ENCODE results near the gene TNK1. TPM values are rescaled to one million over a fixed set of nuclear protein-coding genes. Genes with fewer than 3 reads are reported as not detected.
A peak's percentile ranks its signal among the peaks of the same experiment; 100 is the strongest.

Gene TNK1
- total RNA-seq, 1 donor from 2014 or later = 0.21 TPM

- DNase-seq (ENCODE audit: low read depth, low spot score) = no peak
- H3K36me3 Mint-ChIP-seq (ENCODE audit: low read depth) = no peaks in the 10 kb centered on the region
- H3K27me3 Mint-ChIP-seq (ENCODE audit: low read depth) = no peaks in the 10 kb centered on the region
- TF ChIP-seq, protein P1, sequence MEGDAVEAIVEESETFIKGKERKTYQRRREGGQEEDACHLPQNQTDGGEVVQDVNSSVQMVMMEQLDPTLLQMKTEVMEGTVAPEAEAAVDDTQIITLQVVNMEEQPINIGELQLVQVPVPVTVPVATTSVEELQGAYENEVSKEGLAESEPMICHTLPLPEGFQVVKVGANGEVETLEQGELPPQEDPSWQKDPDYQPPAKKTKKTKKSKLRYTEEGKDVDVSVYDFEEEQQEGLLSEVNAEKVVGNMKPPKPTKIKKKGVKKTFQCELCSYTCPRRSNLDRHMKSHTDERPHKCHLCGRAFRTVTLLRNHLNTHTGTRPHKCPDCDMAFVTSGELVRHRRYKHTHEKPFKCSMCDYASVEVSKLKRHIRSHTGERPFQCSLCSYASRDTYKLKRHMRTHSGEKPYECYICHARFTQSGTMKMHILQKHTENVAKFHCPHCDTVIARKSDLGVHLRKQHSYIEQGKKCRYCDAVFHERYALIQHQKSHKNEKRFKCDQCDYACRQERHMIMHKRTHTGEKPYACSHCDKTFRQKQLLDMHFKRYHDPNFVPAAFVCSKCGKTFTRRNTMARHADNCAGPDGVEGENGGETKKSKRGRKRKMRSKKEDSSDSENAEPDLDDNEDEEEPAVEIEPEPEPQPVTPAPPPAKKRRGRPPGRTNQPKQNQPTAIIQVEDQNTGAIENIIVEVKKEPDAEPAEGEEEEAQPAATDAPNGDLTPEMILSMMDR (conservative IDR thresholded peaks at IDR 0.05) = no peak
- peaks cover 33% of the 10 kb centered on the region for H3K4me1 Mint-ChIP-seq
- H3K4me3 Mint-ChIP-seq = peak within 1 kb of the TSS; percentile 72
- H3K27ac Mint-ChIP-seq (ENCODE audit: unreplicated experiment) = peak within 1 kb of the TSS; percentile 29
- no peaks in the 10 kb centered on the region for H3K9me3 Mint-ChIP-seq
Measured at GRCh38 chr17:7355053-7355452, 25.8 kb upstream of the TNK1 start, which contains the start of gene TMEM95. Gene TMEM95 (plus strand): TSS chr17:7355156. CDS start chr17:7355205, 49 bp downstream.

GRCh38 chr17:7355573-7355972, 25.3 kb upstream of the TNK1 start:
- H3K4me1 Mint-ChIP-seq = peaks cover 28% of the 10 kb centered on the region
- DNase-seq (ENCODE audit: low read depth, low spot score) = no peak
- no peak overlapping the region for H3K4me3 Mint-ChIP-seq
- TF ChIP-seq, protein P1 (conservative IDR thresholded peaks at IDR 0.05) = no peak
- no peak overlapping the region for H3K27ac Mint-ChIP-seq (ENCODE audit: unreplicated experiment)
- H3K36me3 Mint-ChIP-seq (ENCODE audit: low read depth) = no peaks in the 10 kb centered on the region
- no peaks in the 10 kb centered on the region for H3K27me3 Mint-ChIP-seq (ENCODE audit: low read depth)
- H3K9me3 Mint-ChIP-seq = no peaks in the 10 kb centered on the region

- H3K9me3 Mint-ChIP-seq = no peaks in the 10 kb centered on the region
- H3K36me3 Mint-ChIP-seq (ENCODE audit: low read depth) = no peaks in the 10 kb centered on the region
- no peaks in the 10 kb centered on the region for H3K27me3 Mint-ChIP-seq (ENCODE audit: low read depth)
- no peak overlapping the region for H3K27ac Mint-ChIP-seq (ENCODE audit: unreplicated experiment)
- peaks cover 23% of the 10 kb centered on the region for H3K4me1 Mint-ChIP-seq
- no peak overlapping the region for H3K4me3 Mint-ChIP-seq
- DNase-seq (ENCODE audit: low read depth, low spot score) = peak; percentile 75
- TF ChIP-seq, protein P1 (conservative IDR thresholded peaks at IDR 0.05) = peak; percentile 87
Measured at GRCh38 chr17:7356072-7356549, 24.8 kb upstream of the TNK1 start.

GRCh38 chr17:7356756-7357155, 24.1 kb upstream of the TNK1 start:
- no peak for DNase-seq (ENCODE audit: low read depth, low spot score)
- TF ChIP-seq, protein P1 (conservative IDR thresholded peaks at IDR 0.05) = no peak
- Mint-ChIP-seq H3K4me1 (peaks cover 20% of the 10 kb centered on the region), H3K36me3 (ENCODE audit: low read depth) (no peaks in the 10 kb centered on the region), H3K27me3 (ENCODE audit: low read depth) (peaks cover under 1% of the 10 kb centered on the region), H3K4me3 (no peak overlapping the region), H3K9me3 (no peaks in the 10 kb centered on the region), H3K27ac (ENCODE audit: unreplicated experiment) (no peak overlapping the region)

GRCh38 chr17:7357381-7357780, 23.5 kb upstream of the TNK1 start:
- H3K27ac Mint-ChIP-seq (ENCODE audit: unreplicated experiment) = no peak overlapping the region
- DNase-seq (ENCODE audit: low read depth, low spot score) = no peak
- TF ChIP-seq, protein P1 (conservative IDR thresholded peaks at IDR 0.05) = no peak

More at GRCh38 chr17:7357381-7357780, 23.5 kb upstream of the TNK1 start:
- Mint-ChIP-seq H3K4me1 (peaks cover 18% of the 10 kb centered on the region), H3K4me3 (no peak overlapping the region), H3K27me3 (ENCODE audit: low read depth) (peaks cover 3% of the 10 kb centered on the region), H3K9me3 (no peaks in the 10 kb centered on the region), H3K36me3 (ENCODE audit: low read depth) (no peaks in the 10 kb centered on the region)

Data from neural crest cell (in vitro differentiated cells).